Calu3 (cell line): Measurements from ENCODE around the gene SEC23A. TPM values are rescaled to one million over a fixed set of nuclear protein-coding genes. Genes with fewer than 3 reads are reported as not detected.
"Not testable (repeated sequence)": the region's sequence is repeated elsewhere in the genome, so short reads cannot be mapped to it uniquely, and the experiment has no call there.

Source experiments
- BruUV-seq: library from RNA; stranded (reverse); fragments of 400-500 nt; replicated peaks from 2 replicates; lab custom pipeline; 2021; lab: Mats Ljungman, UMichigan
- CTCF ChIA-PET: fragments of 300-600 bp; sonication (Branson Sonifier 250); formaldehyde crosslinking; loops from one replicate; lab custom pipeline; 2022; ENCODE audit warnings: antibody characterized with exemption; lab: Charles Lee
- DNase-seq: peaks from one replicate; pipeline ENCODE4 v3.0.0; 2022
- H3K27ac Mint-ChIP-seq: one replicate; pipeline ENCODE4 v1.8.0; 2022; ENCODE audit warnings: mixed read lengths; ENCODE audit not compliant: unreplicated experiment
- H3K27me3 Mint-ChIP-seq: one replicate; pipeline ENCODE4 v1.8.0; 2022; ENCODE audit warnings: mixed read lengths; ENCODE audit not compliant: unreplicated experiment
- H3K36me3 Mint-ChIP-seq: one replicate; pipeline ENCODE4 v1.8.0; 2022; ENCODE audit warnings: mild to moderate bottlenecking, moderate library complexity, mixed read lengths; ENCODE audit not compliant: insufficient read depth, unreplicated experiment
- H3K4me1 Mint-ChIP-seq: one replicate; pipeline ENCODE4 v1.8.0; 2022; ENCODE audit warnings: mild to moderate bottlenecking, low read depth, mixed read lengths; ENCODE audit not compliant: unreplicated experiment
- H3K4me3 Mint-ChIP-seq: one replicate; pipeline ENCODE4 v1.8.0; 2022; ENCODE audit warnings: mild to moderate bottlenecking, low read depth, moderate library complexity, mixed read lengths; ENCODE audit not compliant: unreplicated experiment
- H3K9me3 Mint-ChIP-seq: one replicate; pipeline ENCODE4 v1.8.0; 2022; ENCODE audit warnings: low read depth, mixed read lengths; ENCODE audit not compliant: unreplicated experiment
- intact Hi-C: fragments of 100-400 bp; cut with micrococcal nuclease; formaldehyde crosslinking; loops from one replicate; pipeline ENCODE4 v1.10.0; 2022; ENCODE audit not compliant: unreplicated experiment
- total RNA-seq: library from RNA; stranded (reverse); gene quantifications from 2 replicates; pipeline ENCODE4 v1.2.3, GENCODE V29; 2022
- TF ChIP-seq, protein P1 (sequence below): fragments of 200-600 bp; IDR thresholded peaks from one replicate; pipeline ENCODE4 v1.8.0; 2022; ENCODE audit warnings: antibody characterized with exemption; ENCODE audit not compliant: unreplicated experiment

Gene SEC23A
- total RNA-seq, 1 experiment from 2014 or later = 48.0 TPM

DNA sequence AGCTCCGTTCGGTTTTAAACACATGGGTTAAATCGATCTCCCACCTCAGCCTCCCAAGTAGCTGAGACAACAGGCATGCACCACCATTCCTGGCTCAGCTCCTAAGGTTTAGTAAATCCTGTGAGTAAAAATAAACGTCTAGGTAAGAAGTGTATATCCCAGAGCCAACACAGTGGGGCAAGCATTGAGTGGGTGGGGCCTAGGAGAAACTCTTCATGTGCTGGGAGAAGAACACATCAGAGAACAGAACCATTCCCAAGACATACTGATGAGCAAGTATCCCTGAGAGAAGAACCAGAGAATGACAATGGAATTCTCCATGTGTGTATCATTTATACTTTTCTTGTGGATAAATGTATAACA, 86.3 kb downstream of the SEC23A start:
- Mint-ChIP-seq H3K27ac (no peak overlapping the region), H3K4me1 (no peaks in the 10 kb centered on the region), H3K27me3 (no peaks in the 10 kb centered on the region), H3K36me3 (peaks cover 2% of the 10 kb centered on the region), H3K4me3 (no peak overlapping the region), H3K9me3 (no peaks in the 10 kb centered on the region)
- intact Hi-C loops = loop anchor here (10.0 kb wide), 1 partner anchor 72 kb away; no protein-coding TSS in a partner anchor
- BruUV-seq = no TSS peak
- CTCF ChIA-PET = interaction anchor here (0.6 to 1.0 kb wide), 2 partner anchors 293 to 307 kb away, joined by 3 read pairs; no protein-coding TSS in a partner anchor
- TF ChIP-seq, protein P1, sequence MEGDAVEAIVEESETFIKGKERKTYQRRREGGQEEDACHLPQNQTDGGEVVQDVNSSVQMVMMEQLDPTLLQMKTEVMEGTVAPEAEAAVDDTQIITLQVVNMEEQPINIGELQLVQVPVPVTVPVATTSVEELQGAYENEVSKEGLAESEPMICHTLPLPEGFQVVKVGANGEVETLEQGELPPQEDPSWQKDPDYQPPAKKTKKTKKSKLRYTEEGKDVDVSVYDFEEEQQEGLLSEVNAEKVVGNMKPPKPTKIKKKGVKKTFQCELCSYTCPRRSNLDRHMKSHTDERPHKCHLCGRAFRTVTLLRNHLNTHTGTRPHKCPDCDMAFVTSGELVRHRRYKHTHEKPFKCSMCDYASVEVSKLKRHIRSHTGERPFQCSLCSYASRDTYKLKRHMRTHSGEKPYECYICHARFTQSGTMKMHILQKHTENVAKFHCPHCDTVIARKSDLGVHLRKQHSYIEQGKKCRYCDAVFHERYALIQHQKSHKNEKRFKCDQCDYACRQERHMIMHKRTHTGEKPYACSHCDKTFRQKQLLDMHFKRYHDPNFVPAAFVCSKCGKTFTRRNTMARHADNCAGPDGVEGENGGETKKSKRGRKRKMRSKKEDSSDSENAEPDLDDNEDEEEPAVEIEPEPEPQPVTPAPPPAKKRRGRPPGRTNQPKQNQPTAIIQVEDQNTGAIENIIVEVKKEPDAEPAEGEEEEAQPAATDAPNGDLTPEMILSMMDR = no peak
- no peak for DNase-seq

DNA sequence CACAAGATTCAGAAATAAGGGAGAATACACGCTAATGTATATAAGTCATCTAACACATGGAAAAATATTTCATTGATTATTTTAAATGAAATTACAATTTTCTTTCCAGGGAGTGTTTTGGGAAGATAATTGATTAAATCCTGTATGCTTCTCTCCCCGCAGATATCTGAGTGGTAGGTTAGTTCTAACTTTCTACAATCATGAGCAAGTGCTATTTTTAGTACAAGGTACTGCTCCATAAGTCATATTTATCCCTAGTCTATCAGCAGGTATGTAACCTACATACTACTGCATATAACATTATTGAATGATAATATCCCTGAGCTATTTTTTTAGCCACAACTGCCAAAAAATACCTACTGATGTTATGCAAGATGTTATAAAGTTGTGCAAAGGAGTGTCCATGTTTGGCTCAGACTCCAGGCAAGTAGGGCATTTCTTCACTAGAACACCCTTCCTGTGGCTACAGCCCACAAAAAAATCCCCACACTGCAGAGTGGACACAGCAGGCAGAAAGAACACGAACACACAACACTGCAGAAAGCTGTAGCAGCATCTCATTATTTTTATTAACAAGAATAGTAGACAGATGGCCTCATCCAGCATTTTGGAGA, 87.0 kb downstream of the SEC23A start:
- Mint-ChIP-seq H3K27ac (no peak overlapping the region), H3K9me3 (no peaks in the 10 kb centered on the region), H3K4me1 (no peaks in the 10 kb centered on the region), H3K36me3 (peaks cover 9% of the 10 kb centered on the region), H3K4me3 (no peak overlapping the region), H3K27me3 (no peaks in the 10 kb centered on the region)
- intact Hi-C loops = loop anchor here (1.0 to 10.0 kb wide), 3 partner anchors 71 to 294 kb away; no protein-coding TSS in a partner anchor
- CTCF ChIA-PET = interaction anchor here (0.6 to 1.1 kb wide), 6 partner anchors 144 to 306 kb away, joined by 3 to 5 read pairs (median 4); no protein-coding TSS in a partner anchor
- BruUV-seq = no TSS peak
- no peak for DNase-seq
- TF ChIP-seq, protein P1 = no peak

DNA sequence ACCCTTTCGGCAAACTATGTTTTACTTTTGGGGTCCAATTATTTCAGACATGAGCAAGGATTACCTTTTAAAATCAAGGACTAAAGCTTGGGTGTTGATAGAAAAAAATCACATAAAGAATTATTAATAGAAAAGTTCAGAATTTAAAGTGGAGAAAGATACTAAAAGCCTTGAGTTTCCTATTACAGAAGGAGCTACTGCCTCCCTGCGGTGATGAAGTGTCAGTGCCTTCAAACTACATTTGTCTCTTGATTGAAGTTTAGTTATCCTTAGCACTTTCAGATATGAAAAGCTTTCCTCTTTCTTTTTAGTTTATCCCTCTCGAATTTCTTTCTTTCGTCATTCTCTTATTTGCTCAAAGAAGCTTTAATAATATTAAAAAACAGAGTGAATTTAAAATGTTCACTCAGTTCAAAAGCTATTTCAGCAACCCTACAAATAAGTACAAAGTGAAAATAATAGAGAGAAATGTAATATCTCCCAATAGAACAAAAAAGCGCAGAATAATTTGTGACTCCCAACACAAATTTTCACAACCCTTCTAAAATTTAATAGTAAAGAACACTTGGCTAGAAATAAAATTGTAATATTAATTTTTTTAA, 87.6 kb downstream of the SEC23A start:
- peak; percentile 24 for DNase-seq
- H3K4me3 Mint-ChIP-seq = no peak overlapping the region
- no peak overlapping the region for H3K27ac Mint-ChIP-seq
- intact Hi-C loops = loop anchor here (1.0 to 10.0 kb wide), 3 partner anchors 71 to 293 kb away; no protein-coding TSS in a partner anchor
- CTCF ChIA-PET = interaction anchor here (0.9 to 1.1 kb wide), 4 partner anchors 144 to 294 kb away, joined by 3 to 5 read pairs (median 4); no protein-coding TSS in a partner anchor
- no peaks in the 10 kb centered on the region for H3K27me3 Mint-ChIP-seq
- peaks cover 9% of the 10 kb centered on the region for H3K36me3 Mint-ChIP-seq
- no TSS peak for BruUV-seq
- H3K4me1 Mint-ChIP-seq = no peaks in the 10 kb centered on the region
- no peaks in the 10 kb centered on the region for H3K9me3 Mint-ChIP-seq
- TF ChIP-seq, protein P1 = peak; percentile 49

DNA sequence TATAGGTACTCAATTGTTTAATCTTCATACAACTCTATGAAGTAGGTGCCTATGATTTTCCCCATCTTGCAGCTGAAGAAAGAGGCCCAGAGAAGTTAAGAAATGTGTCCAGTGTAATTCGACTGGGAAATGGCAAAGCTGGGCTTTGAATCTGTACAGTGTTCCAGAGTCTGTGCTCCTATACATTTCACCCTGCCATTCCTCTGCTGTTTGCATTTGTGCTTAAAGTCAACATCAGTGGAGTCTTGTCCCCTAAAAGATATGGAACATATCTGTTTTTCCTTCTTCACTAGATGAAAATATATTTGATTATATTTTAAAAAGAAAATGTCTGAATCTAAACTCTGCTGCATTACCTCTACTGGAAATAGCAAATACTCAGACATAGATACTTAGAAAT, 88.6 kb downstream of the SEC23A start:
- CTCF ChIA-PET = no interaction called here
- no TSS peak for BruUV-seq
- H3K27ac Mint-ChIP-seq = no peak overlapping the region
- H3K36me3 Mint-ChIP-seq = peaks cover 9% of the 10 kb centered on the region
- no peaks in the 10 kb centered on the region for H3K4me1 Mint-ChIP-seq
- TF ChIP-seq, protein P1 = no peak
- no peak overlapping the region for H3K4me3 Mint-ChIP-seq
- no peaks in the 10 kb centered on the region for H3K9me3 Mint-ChIP-seq
- intact Hi-C loops = loop anchor here (10.0 kb wide), 1 partner anchor 70 kb away; no protein-coding TSS in a partner anchor
- DNase-seq = no peak
- H3K27me3 Mint-ChIP-seq = no peaks in the 10 kb centered on the region

DNA sequence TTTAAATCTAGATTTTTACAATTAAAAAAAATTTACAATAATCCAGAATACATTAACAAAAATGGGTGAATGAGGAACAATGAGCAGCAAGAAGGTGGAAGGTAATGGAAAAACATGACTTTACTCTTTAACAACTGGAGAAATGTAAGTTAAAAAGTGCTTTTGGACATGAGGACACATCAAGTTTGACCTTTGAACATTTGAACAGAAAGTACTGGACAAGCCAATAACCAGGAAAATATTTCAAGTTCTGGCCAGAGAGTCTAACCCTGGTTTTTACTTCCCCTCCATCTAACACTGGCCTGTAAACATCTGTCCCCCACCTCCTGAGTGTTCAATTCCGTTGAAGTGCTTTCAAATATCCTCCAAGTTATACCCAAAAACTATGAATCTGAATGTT, 94.1 kb downstream of the SEC23A start:
- H3K4me3 Mint-ChIP-seq, H3K27me3 Mint-ChIP-seq, H3K9me3 Mint-ChIP-seq, DNase-seq, intact Hi-C loops, H3K36me3 Mint-ChIP-seq, H3K4me1 Mint-ChIP-seq, H3K27ac Mint-ChIP-seq, CTCF ChIA-PET, BruUV-seq: not testable (repeated sequence)
